AG04450 (cell line): Measurements from ENCODE around the gene TRMT2A. TPM values are rescaled to one million over a fixed set of nuclear protein-coding genes. Genes with fewer than 3 reads are reported as not detected.

Source experiments
- CTCF ChIA-PET: fragments of 300-600, 350-600 bp; formaldehyde crosslinking; extraction: SDS; loops from one replicate; lab custom pipeline; 2022; ENCODE audit warnings: antibody characterized with exemption, inconsistent platforms; lab: Charles Lee
- POLR2A ChIA-PET: fragments of 350-600 bp; formaldehyde crosslinking; extraction: SDS; loops from one replicate; lab custom pipeline; 2021; ENCODE audit warnings: antibody characterized with exemption, inconsistent platforms; lab: Yijun Ruan, JAX
- DNase-seq: peaks from one replicate; pipeline ENCODE4 v3.0.0-alpha.2; 2011; ENCODE audit warnings: low read depth, low spot score
- H3K27ac ChIP-seq: one replicate; pipeline ENCODE4 v1.5.1; 2012; ENCODE audit warnings: low read depth, low read length, control low read depth
- H3K27me3 ChIP-seq: one replicate; pipeline ENCODE4 v1.6.0; 2012; ENCODE audit warnings: low read length; ENCODE audit not compliant: control insufficient read depth, insufficient read depth
- H3K4me3 ChIP-seq: 2 replicates; pipeline ENCODE4 v1.5.1; 2011; ENCODE audit warnings: mild to moderate bottlenecking, low read depth, low read length, control low read depth
- H3K9me3 ChIP-seq: 2 replicates; pipeline ENCODE4 v1.5.1; 2012; ENCODE audit warnings: low read length; ENCODE audit not compliant: control insufficient read depth, insufficient read depth
- CTCF ChIP-seq: IDR thresholded peaks from 2 replicates; pipeline ENCODE4 v1.5.1; 2011; ENCODE audit warnings: low read depth, low read length, control low read depth, inconsistent platforms
- polyA plus RNA-seq: library from polyadenylated mRNA; depleted of rRNA; stranded (reverse); fragments of >200 nt; gene quantifications from 2 replicates; pipeline ENCODE4 v1.2.3, GENCODE V29; 2011

TRMT2A gene
- polyA plus RNA-seq, 1 experiment: 15.6 TPM

- H3K9me3 ChIP-seq: no peaks in the 10 kb centered on the region
- DNase-seq: no peak
- ChIA-PET CTCF (no interaction called here), POLR2A (no interaction called here)
- H3K27ac ChIP-seq: no peak overlapping the region
- H3K4me3 ChIP-seq: no peak overlapping the region
- no peaks in the 10 kb centered on the region for H3K27me3 ChIP-seq
- no peak for TF ChIP-seq CTCF
These were observed 28.8 kb upstream of the TRMT2A start for GRCh38 chr22:20145832-20146223.

GRCh38 chr22:20145206-20145831 lies 28.3 kb upstream of the TRMT2A start:
- ChIA-PET CTCF (no interaction called here), POLR2A (no interaction called here)
- Histone ChIP-seq H3K27ac (no peak overlapping the region), H3K9me3 (no peaks in the 10 kb centered on the region), H3K4me3 (no peak overlapping the region), H3K27me3 (no peaks in the 10 kb centered on the region)
- no peak for DNase-seq
- TF ChIP-seq CTCF: no peak

- POLR2A ChIA-PET: no interaction called here
- Histone ChIP-seq H3K27me3 (no peaks in the 10 kb centered on the region), H3K4me3 (no peak overlapping the region), H3K27ac (no peak overlapping the region), H3K9me3 (no peaks in the 10 kb centered on the region; the same call in 1 of the 2 replicates)
- CTCF ChIA-PET: no interaction called here
- no peak for TF ChIP-seq CTCF
- no peak for DNase-seq
These were observed 27.0 kb upstream of the TRMT2A start for GRCh38 chr22:20143883-20144665.

- no peak overlapping the region for H3K4me3 ChIP-seq
- no peaks in the 10 kb centered on the region for H3K27me3 ChIP-seq
- POLR2A ChIA-PET: no interaction called here
- DNase-seq: no peak
- no peaks in the 10 kb centered on the region; the same call in 1 of the 2 replicates for H3K9me3 ChIP-seq
- CTCF ChIA-PET: no interaction called here
- no peak overlapping the region for H3K27ac ChIP-seq
- no peak for TF ChIP-seq CTCF
These were observed 25.9 kb upstream of the TRMT2A start for GRCh38 chr22:20142711-20143621.
